Measurements from ENCODE around the gene ELK1. TPM values are rescaled to one million over a fixed set of nuclear protein-coding genes. Genes with fewer than 3 reads are reported as not detected.
A peak's percentile ranks its signal among the peaks of the same experiment; 100 is the strongest.

ELK1 gene
- total and polyA plus RNA-seq, 10 of the 15 experiments (the other 5 are each of a cell fraction or from before 2014, with no cell fraction given), result 4.1 to 55.5 (median 32.9) TPM

- H3K79me2 ChIP-seq (ENCODE audit: control insufficient read depth, insufficient read depth, low read length), result no peaks in the 10 kb centered on the region
- RAD21 ChIA-PET (ENCODE audit: unreplicated experiment), result interaction anchor here (1.5 to 2.1 kb wide), 2 partner anchors 10 to 14 kb away, joined by 5 to 6 read pairs; no protein-coding TSS in a partner anchor
- no peaks in the 10 kb centered on the region for H4K20me1 ChIP-seq (ENCODE audit: control insufficient read depth, insufficient read depth)
- H3K27me3 ChIP-seq (replicated peaks in 1 of 2; ENCODE audit: control insufficient read depth in 2 of 2, insufficient read depth in 2 of 2, low read length in 1 of 2), result no peaks in the 10 kb centered on the region
- no peaks in the 10 kb centered on the region for H3K9me3 ChIP-seq (replicated peaks; ENCODE audit: control insufficient read depth, insufficient read depth, low read length)
- ATAC-seq, result no peak; the same call in 2 of the 3 replicates
- CTCF ChIA-PET, result interaction anchor here (0.5 to 0.9 kb wide), 3 partner anchors 9 to 251 kb away, joined by 3 to 5 read pairs (median 3); no protein-coding TSS in a partner anchor
- no TSS peak for BruUV-seq (replicated peaks)
- no peak overlapping the region for H3K4me3 ChIP-seq
- peaks cover 0 to 4% of the 10 kb centered on the region in 2 experiments; a peak in 3 of 4 replicates for H3K36me3 ChIP-seq (ENCODE audit: control insufficient read depth in 2 of 2, insufficient read depth in 2 of 2, low read length in 1 of 2)
- H3K4me1 ChIP-seq (ENCODE audit: control insufficient read depth, insufficient read depth, low read length), result peaks cover 28% of the 10 kb centered on the region
- FAIRE-seq, result no peak
- POLR2A ChIA-PET, result interaction anchor here (0.9 kb wide), 2 partner anchors 10 to 67 kb away, joined by 3 to 4 read pairs; no protein-coding TSS in a partner anchor
- 53% methylated on average over 14 of the region's 14 CpGs for WGBS (ENCODE audit: insufficient coverage, insufficient replicate concordance, low lambda C conversion rate, missing lambda C conversion rate)
- SMC1A ChIA-PET (ENCODE audit: uncharacterized antibody, unreplicated experiment), result interaction anchor here (0.6 to 1.4 kb wide), 4 partner anchors 9 to 416 kb away, joined by 3 to 4 read pairs (median 4); no protein-coding TSS in a partner anchor
- in situ Hi-C loops (cut with MboI), result no loop called here
- DNase-seq (ENCODE audit: low read depth, low spot score), result no peak
- peak overlapping the region; percentile 87 for H3K27ac ChIP-seq (ENCODE audit: control insufficient read depth, insufficient read depth)
- H3K9ac ChIP-seq (ENCODE audit: control insufficient read depth, insufficient read depth, low read length), result no peak overlapping the region
- intact Hi-C loops (cut with micrococcal nuclease; ENCODE audit: unreplicated experiment), result loop anchor here (10.0 kb wide), 1 partner anchor 149 kb away; the partner anchor contains the start of gene ZNF41
- no peak overlapping the region for H2AFZ ChIP-seq (ENCODE audit: control insufficient read depth, low read depth, low read length)
- H3K4me2 ChIP-seq (ENCODE audit: control insufficient read depth, insufficient read depth), result no peak overlapping the region
- TF ChIP-seq CBFB (IDR thresholded peaks at IDR 0.05; ENCODE audit: low read depth) (0 out of 2 replicates have a peak, but pooled peaks have one; percentile 26), NFIC (IDR thresholded peaks at IDR 0.05; ENCODE audit: low read depth, low read length) (0 out of 2 replicates have a peak, but pooled peaks have one; percentile 49), CHD4 (IDR thresholded peaks at IDR 0.05) (no peak), BCL3 (IDR thresholded peaks at IDR 0.05; ENCODE audit: borderline replicate concordance, insufficient read depth, low read depth, low read length, poor library complexity, severe bottlenecking) (peak; percentile 98), MLLT1 (IDR thresholded peaks at IDR 0.05) (peak; percentile 53), ZNF274 (IDR thresholded peaks at IDR 0.05; ENCODE audit: insufficient read depth, insufficient read length) (no peak), REST (IDR thresholded peaks at IDR 0.05; ENCODE audit: low read depth, low read length) (no peak), ZBTB33 (IDR thresholded peaks at IDR 0.05) (no peak), ASH2L (IDR thresholded peaks at IDR 0.05; ENCODE audit: borderline replicate concordance, low read depth) (no peak), ATF2 (IDR thresholded peaks at IDR 0.05; ENCODE audit: low read length) (peak; percentile 95), BRCA1 (IDR thresholded peaks at IDR 0.05; ENCODE audit: low read depth, low read length) (no peak)
These were observed 16.4 kb downstream of the ELK1 start for GRCh38 chrX:47633689-47634590.
